ENCODE data around the gene PHACTR3. TPM values are rescaled to one million over a fixed set of nuclear protein-coding genes. Genes with fewer than 3 reads are reported as not detected.

The PHACTR3 gene
- total and polyA plus RNA-seq, 2 donors (not counting 1 experiment from before 2014, with no cell fraction given) = not detected

GRCh38 chr20:59640267-59640666 is 35.9 kb downstream of the PHACTR3 start:
- Histone ChIP-seq H3K36me3 (ENCODE audit: control insufficient read depth, insufficient read depth, low read length) (no peaks in the 10 kb centered on the region), H3K4me3 (replicated peaks in 1 of 4; ENCODE audit: control extremely low read depth in 1 of 4, insufficient read depth in 1 of 4, low read depth in 3 of 4, low read length in 4 of 4) (no peak overlapping the region), H2AFZ (ENCODE audit: low read length) (no peak overlapping the region), H3K4me1 (ENCODE audit: control insufficient read depth, extremely low read depth, insufficient read depth, low read length) (no peaks in the 10 kb centered on the region), H4K20me1 (ENCODE audit: control insufficient read depth, extremely low read depth, insufficient read depth, low read length) (no peaks in the 10 kb centered on the region), H3K4me2 (ENCODE audit: extremely low read depth, insufficient read depth, low read length) (no peak overlapping the region), H3K9me3 (ENCODE audit: control insufficient read depth, insufficient read depth, low read depth, low read length) (no peaks in the 10 kb centered on the region), H3K79me2 (ENCODE audit: control insufficient read depth, insufficient read depth, low read length) (no peaks in the 10 kb centered on the region), H3K9ac (ENCODE audit: insufficient read depth, low read length) (no peak overlapping the region), H3K27me3 (ENCODE audit: control insufficient read depth, insufficient read depth, low read length) (no peaks in the 10 kb centered on the region), H3K27ac (ENCODE audit: insufficient read depth, low read length) (no peak overlapping the region)
- no peak for DNase-seq (ENCODE audit: low read depth in 2 of 2)
- no peak for TF ChIP-seq EZH2 (IDR thresholded peaks at IDR 0.05; ENCODE audit: low read length, missing control alignments)
- TF ChIP-seq CTCF (conservative IDR thresholded peaks at IDR 0.05 in 1 of 2, IDR thresholded peaks at IDR 0.05 in 1 of 2; ENCODE audit: low read depth in 1 of 2, low read length in 2 of 2) = no peak

DNA sequence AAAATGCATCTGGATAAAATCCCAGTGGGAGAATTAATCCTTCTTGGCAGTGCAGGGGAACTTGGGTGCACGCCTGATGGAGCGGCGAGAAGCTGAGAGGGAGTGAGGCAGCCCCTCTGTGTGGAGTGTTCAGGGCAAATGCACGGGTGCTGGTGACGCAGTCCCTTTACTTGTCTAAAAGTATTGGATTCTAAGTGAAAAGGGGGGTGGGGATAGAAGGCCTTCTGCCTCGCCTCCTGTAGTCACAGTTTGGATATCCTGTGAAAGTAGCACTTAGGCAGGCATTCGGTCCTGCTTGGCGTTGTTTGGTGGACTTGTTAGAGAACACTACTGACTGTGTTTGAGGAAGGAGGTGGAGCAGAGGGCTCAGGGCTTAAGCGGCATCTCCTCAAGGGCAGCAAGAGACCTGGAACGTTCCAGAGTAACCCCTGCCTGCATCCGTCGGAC is 39.3 kb downstream of the PHACTR3 start:
- Histone ChIP-seq H3K4me1 (ENCODE audit: control insufficient read depth, extremely low read depth, insufficient read depth, low read length) (no peaks in the 10 kb centered on the region), H3K27ac (ENCODE audit: insufficient read depth, low read length) (no peak overlapping the region), H3K36me3 (ENCODE audit: control insufficient read depth, insufficient read depth, low read length) (no peaks in the 10 kb centered on the region), H3K4me2 (ENCODE audit: extremely low read depth, insufficient read depth, low read length) (no peak overlapping the region), H2AFZ (ENCODE audit: low read length) (no peak overlapping the region), H3K27me3 (ENCODE audit: control insufficient read depth, insufficient read depth, low read length) (no peaks in the 10 kb centered on the region), H3K9me3 (ENCODE audit: control insufficient read depth, insufficient read depth, low read depth, low read length) (no peaks in the 10 kb centered on the region), H3K79me2 (ENCODE audit: control insufficient read depth, insufficient read depth, low read length) (no peaks in the 10 kb centered on the region), H4K20me1 (ENCODE audit: control insufficient read depth, extremely low read depth, insufficient read depth, low read length) (no peaks in the 10 kb centered on the region), H3K9ac (ENCODE audit: insufficient read depth, low read length) (no peak overlapping the region), H3K4me3 (replicated peaks in 1 of 4; ENCODE audit: control extremely low read depth in 1 of 4, insufficient read depth in 1 of 4, low read depth in 3 of 4, low read length in 4 of 4) (no peak overlapping the region)
- no peak for DNase-seq (ENCODE audit: low read depth in 2 of 2)
- TF ChIP-seq CTCF (conservative IDR thresholded peaks at IDR 0.05 in 1 of 2, IDR thresholded peaks at IDR 0.05 in 1 of 2; ENCODE audit: low read depth in 1 of 2, low read length in 2 of 2) (no peak), EZH2 (IDR thresholded peaks at IDR 0.05; ENCODE audit: low read length, missing control alignments) (no peak)

- no peak overlapping the region for H2AFZ ChIP-seq (ENCODE audit: low read length)
- no peaks in the 10 kb centered on the region for H3K36me3 ChIP-seq (ENCODE audit: control insufficient read depth, insufficient read depth, low read length)
- H3K9me3 ChIP-seq (ENCODE audit: control insufficient read depth, insufficient read depth, low read depth, low read length) = no peaks in the 10 kb centered on the region
- no peaks in the 10 kb centered on the region for H3K79me2 ChIP-seq (ENCODE audit: control insufficient read depth, insufficient read depth, low read length)
- no peak overlapping the region for H3K9ac ChIP-seq (ENCODE audit: insufficient read depth, low read length)
- H3K27me3 ChIP-seq (ENCODE audit: control insufficient read depth, insufficient read depth, low read length) = no peaks in the 10 kb centered on the region
- no peaks in the 10 kb centered on the region for H4K20me1 ChIP-seq (ENCODE audit: control insufficient read depth, extremely low read depth, insufficient read depth, low read length)
- no peak for DNase-seq (ENCODE audit: low read depth in 2 of 2)
- TF ChIP-seq CTCF (conservative IDR thresholded peaks at IDR 0.05 in 1 of 2, IDR thresholded peaks at IDR 0.05 in 1 of 2; ENCODE audit: low read depth in 1 of 2, low read length in 2 of 2) (no peak), EZH2 (IDR thresholded peaks at IDR 0.05; ENCODE audit: low read length, missing control alignments) (no peak)
- no peaks in the 10 kb centered on the region for H3K4me1 ChIP-seq (ENCODE audit: control insufficient read depth, extremely low read depth, insufficient read depth, low read length)
- H3K27ac ChIP-seq (ENCODE audit: insufficient read depth, low read length) = no peak overlapping the region
- no peak overlapping the region for H3K4me3 ChIP-seq (replicated peaks in 1 of 4; ENCODE audit: control extremely low read depth in 1 of 4, insufficient read depth in 1 of 4, low read depth in 3 of 4, low read length in 4 of 4)
- no peak overlapping the region for H3K4me2 ChIP-seq (ENCODE audit: extremely low read depth, insufficient read depth, low read length)
Observed at GRCh38 chr20:59644371-59644939, 40.1 kb downstream of the PHACTR3 start.
